Testis (tissue), 2 donors: ENCODE measurements around the gene PHGDH.

ENCODE experiments used
- CTCF ChIP-seq, 3 experiments: fragments of 450-650 bp in 2 of 3; fragments of 200-600 bp in 1 of 3; sonication (generic) in 1 of 3; IDR thresholded peaks; one replicate each; pipeline ENCODE4 v1.5.1; 2016 to 2019; ENCODE audit warnings: antibody characterized with exemption in 3 of 3, mild to moderate bottlenecking in 2 of 3, moderate library complexity in 1 of 3
- POLR2A ChIP-seq: fragments of 450-650 bp; IDR thresholded peaks from one replicate; pipeline ENCODE4 v1.6.1; 2017; ENCODE audit warnings: antibody characterized with exemption, mild to moderate bottlenecking, moderate library complexity

DNA sequence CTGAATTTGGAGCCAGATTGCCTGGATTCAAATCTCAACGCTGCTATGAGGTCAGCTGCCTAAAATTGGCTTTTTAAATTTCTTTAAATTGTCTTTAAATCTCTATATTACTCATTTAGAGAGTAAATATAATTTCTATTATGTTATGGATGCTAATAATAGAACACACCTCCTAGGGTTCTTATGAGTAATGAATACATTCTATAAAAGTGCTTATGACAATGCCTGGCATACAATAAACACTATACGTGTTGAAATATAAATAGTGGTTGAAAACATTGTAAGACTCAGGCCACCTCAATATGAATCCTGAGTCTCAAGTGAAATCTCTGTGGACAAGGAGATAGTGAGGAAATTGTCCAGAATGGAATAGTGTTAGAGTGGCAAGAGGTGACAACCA lies 31.0 kb upstream of the PHGDH start:
- TF ChIP-seq POLR2A (no peak), CTCF (IDR thresholded peaks at IDR 0.05) (no peak)
